Renal cortex interstitium (tissue), 11 donors: ENCODE measurements around the gene ITGAD. TPM values are rescaled to one million over a fixed set of nuclear protein-coding genes. Genes with fewer than 3 reads are reported as not detected.

Source experiments
- DNase-seq, 11 donors: peaks; one replicate each; pipeline ENCODE4 v3.0.0-alpha.2; 2013; ENCODE audit warnings: low read depth in 9 of 11, low spot score in 4 of 11; ENCODE audit errors: extremely low read depth in 1 of 11
- polyA plus RNA-seq, 3 donors: library from polyadenylated mRNA; unstranded; fragments of 120-200 nt; gene quantifications; one replicate each; pipeline ENCODE4 v1.2.1, GENCODE V29; 2013; ENCODE audit not compliant: insufficient read length in 3 of 3

ITGAD gene
- polyA plus RNA-seq, 3 donors = 0.08 to 0.22 (median 0.17) TPM

GRCh38 chr16:31451201-31451600, 58.1 kb downstream of the ITGAD start:
- no peak for DNase-seq

GRCh38 chr16:31451681-31452351, 58.7 kb downstream of the ITGAD start:
- DNase-seq = peak in 2 of 11 donors; percentile 64 to 68

- no peak for DNase-seq
These were observed 59.5 kb downstream of the ITGAD start for GRCh38 chr16:31452631-31453106.

- no peak for DNase-seq
These were observed 60.4 kb downstream of the ITGAD start for GRCh38 chr16:31453255-31454204.

- no peak for DNase-seq
These were observed 62.6 kb downstream of the ITGAD start for GRCh38 chr16:31455601-31456314.

GRCh38 chr16:31456988-31457360, 63.8 kb downstream of the ITGAD start:
- no peak for DNase-seq

GRCh38 chr16:31458073-31458843, 65.1 kb downstream of the ITGAD start:
- peak in 1 of 11 donors; percentile 33 for DNase-seq

- peak; percentile 93 to 97 (median 96) for DNase-seq
These were observed 65.9 kb downstream of the ITGAD start, which contains the start of gene ARMC5 for GRCh38 chr16:31458844-31459686. ARMC5 (plus strand) TSS chr16:31459501; CDS start chr16:31459525, 24 bp downstream.

GRCh38 chr16:31459687-31460581, 66.8 kb downstream of the ITGAD start:
- peak; percentile 97 to 100 (median 99) for DNase-seq

- DNase-seq = no peak
These were observed 67.5 kb downstream of the ITGAD start for GRCh38 chr16:31460582-31461002.

- DNase-seq = no peak
These were observed 68.2 kb downstream of the ITGAD start for GRCh38 chr16:31461201-31461920.

- no peak for DNase-seq
These were observed 69.0 kb downstream of the ITGAD start for GRCh38 chr16:31461921-31462804.

- no peak for DNase-seq
These were observed 71.2 kb downstream of the ITGAD start for GRCh38 chr16:31464348-31464769.

- no peak for DNase-seq
These were observed 71.7 kb downstream of the ITGAD start for GRCh38 chr16:31464781-31465260.

- no peak for DNase-seq
These were observed 72.7 kb downstream of the ITGAD start for GRCh38 chr16:31465788-31466370.
